Body of pancreas (tissue), 4 donors: Measurements from ENCODE around the gene TMPO. TPM values are rescaled to one million over a fixed set of nuclear protein-coding genes. Genes with fewer than 3 reads are reported as not detected.

Experiments used
- ATAC-seq: fragments of 150-250 bp; one replicate; pipeline ENCODE4 v1.9.1; 2016
- DNase-seq, 4 donors: peaks; one replicate each; pipeline ENCODE4 v3.0.0-alpha.2; 2019
- H3K27ac ChIP-seq, 4 donors: fragments of 200-600 bp; sonication (generic); 1 replicate in 3 of 4; 2 replicates in 1 of 4; pipeline versions ENCODE4 v1.5.1 to v1.6.1; 2016 to 2019; ENCODE audit warnings: mild to moderate bottlenecking in 1 of 4, mixed read lengths in 1 of 4, moderate library complexity in 1 of 4
- H3K27me3 ChIP-seq, 2 donors: fragments of 200-600 bp; sonication (generic); one replicate each; pipeline ENCODE4 v1.6.0; 2016; ENCODE audit warnings: mild to moderate bottlenecking in 1 of 2
- H3K36me3 ChIP-seq, 2 donors: fragments of 200-600 bp; sonication (generic); replicated peaks in 1 of 2; 2 replicates each; pipeline ENCODE4 v1.5.1; 2016; ENCODE audit warnings: low read depth in 2 of 2; ENCODE audit not compliant: insufficient read depth in 1 of 2
- H3K4me1 ChIP-seq: fragments of 200-600 bp; sonication (generic); one replicate; pipeline ENCODE4 v1.6.0; 2016
- H3K4me3 ChIP-seq, 2 donors: fragments of 200-600 bp; sonication (generic); 1 replicate in 1 of 2; 2 replicates in 1 of 2; pipeline ENCODE4 v1.5.1; 2016 to 2019
- H3K9me3 ChIP-seq, 3 donors: fragments of 200-600 bp; sonication (generic); 1 replicate in 2 of 3; 2 replicates in 1 of 3; pipeline ENCODE4 v1.5.1; 2016
- CTCF ChIP-seq, 7 experiments: fragments of 450-650 bp in 4 of 7; fragments of 200-600 bp in 3 of 7; sonication (generic) in 3 of 7; IDR thresholded peaks; one replicate each; pipeline ENCODE4 v1.5.1; 2016 to 2019; ENCODE audit warnings: antibody characterized with exemption in 7 of 7
- POLR2A ChIP-seq, 3 donors: fragments of 450-650 bp; IDR thresholded peaks; one replicate each; pipeline ENCODE4 v1.6.1; 2016; ENCODE audit warnings: antibody characterized with exemption in 3 of 3, mild to moderate bottlenecking in 2 of 3
- WGBS, 2 donors: methylation state at CpG; one replicate each; pipeline ENCODE4 v1.1.5; 2017; 5-methylcytosine and 5-hydroxymethylcytosine counted together
- intact Hi-C: fragments of 100-400 bp; cut with DNase I; formaldehyde crosslinking; loops from one replicate; pipeline ENCODE4 v1.15.1; 2023
- total RNA-seq, 2 donors: library from RNA; depleted of rRNA; stranded (reverse); fragments of >200 nt; gene quantifications; one replicate each; pipeline ENCODE4 v1.1.0, GENCODE V29; 2016

The TMPO gene
- total RNA-seq, 2 donors from 2014 or later, result 84.7 to 94.9 TPM

- intact Hi-C loops, result no loop called here
- Histone ChIP-seq H3K9me3 (no peaks in the 10 kb centered on the region), H3K27ac (no peak overlapping the region), H3K4me1 (peaks cover under 1% of the 10 kb centered on the region), H3K27me3 (no peaks in the 10 kb centered on the region), H3K36me3 (no peaks in the 10 kb centered on the region), H3K4me3 (no peak overlapping the region)
- ATAC-seq (no peak), DNase-seq (no peak)
- no peak for TF ChIP-seq CTCF (IDR thresholded peaks at IDR 0.05)
- no peak for TF ChIP-seq POLR2A (IDR thresholded peaks at IDR 0.05)
- 74 to 76% methylated on average over 5 of the region's 5 CpGs for WGBS, 2 donors
Observed at GRCh38 chr12:98579347-98579746, 64.0 kb downstream of the TMPO start.

GRCh38 chr12:98579835-98580234, 64.4 kb downstream of the TMPO start:
- DNase-seq, result no peak
- Histone ChIP-seq H3K9me3 (no peaks in the 10 kb centered on the region), H3K4me1 (no peaks in the 10 kb centered on the region), H3K27ac (no peak overlapping the region), H3K36me3 (no peaks in the 10 kb centered on the region), H3K4me3 (no peak overlapping the region), H3K27me3 (no peaks in the 10 kb centered on the region)
- ATAC-seq, result no peak
- intact Hi-C loops, result loop anchor here (10.0 kb wide), 1 partner anchor 65 kb away; the partner anchor contains the start of genes APAF1 and IKBIP
- 75 to 80% methylated on average over 3 of the region's 3 CpGs for WGBS, 2 donors
- TF ChIP-seq POLR2A (IDR thresholded peaks at IDR 0.05) (no peak), CTCF (IDR thresholded peaks at IDR 0.05) (no peak)

GRCh38 chr12:98580695-98581094, 65.3 kb downstream of the TMPO start:
- 81 to 89% methylated on average over 5 of the region's 5 CpGs for WGBS, 2 donors
- ATAC-seq, result no peak
- Histone ChIP-seq H3K9me3 (no peaks in the 10 kb centered on the region), H3K4me1 (no peaks in the 10 kb centered on the region), H3K27ac (no peak overlapping the region), H3K4me3 (no peak overlapping the region), H3K36me3 (no peaks in the 10 kb centered on the region), H3K27me3 (no peaks in the 10 kb centered on the region)
- TF ChIP-seq CTCF (IDR thresholded peaks at IDR 0.05) (no peak), POLR2A (IDR thresholded peaks at IDR 0.05) (no peak)
- DNase-seq, result no peak
- intact Hi-C loops, result loop anchor here (10.0 kb wide), 1 partner anchor 64 kb away; the partner anchor contains the start of genes APAF1 and IKBIP

- no peaks in the 10 kb centered on the region for H3K4me1 ChIP-seq
- no peak for DNase-seq
- WGBS, 2 donors, result 71 to 82% methylated on average over 1 of the region's 1 CpG
- H3K27ac ChIP-seq, result no peak overlapping the region
- no peak overlapping the region for H3K4me3 ChIP-seq
- no peaks in the 10 kb centered on the region for H3K9me3 ChIP-seq
- no peak for ATAC-seq
- intact Hi-C loops, result loop anchor here (10.0 kb wide), 1 partner anchor 64 kb away; the partner anchor contains the start of genes APAF1 and IKBIP
- no peaks in the 10 kb centered on the region for H3K27me3 ChIP-seq
- TF ChIP-seq POLR2A (IDR thresholded peaks at IDR 0.05), result no peak
- TF ChIP-seq CTCF (IDR thresholded peaks at IDR 0.05), result no peak
- H3K36me3 ChIP-seq, result no peaks in the 10 kb centered on the region
Observed at GRCh38 chr12:98581101-98581500, 65.7 kb downstream of the TMPO start.

- H3K27ac ChIP-seq, result no peak overlapping the region
- no peaks in the 10 kb centered on the region for H3K27me3 ChIP-seq
- intact Hi-C loops, result loop anchor here (10.0 kb wide), 1 partner anchor 63 kb away; the partner anchor contains the start of genes APAF1 and IKBIP
- no peaks in the 10 kb centered on the region for H3K36me3 ChIP-seq
- ATAC-seq, result no peak
- H3K4me3 ChIP-seq, result no peak overlapping the region
- no peak for DNase-seq
- TF ChIP-seq CTCF (IDR thresholded peaks at IDR 0.05) (no peak), POLR2A (IDR thresholded peaks at IDR 0.05) (no peak)
- H3K4me1 ChIP-seq, result no peaks in the 10 kb centered on the region
- no peaks in the 10 kb centered on the region for H3K9me3 ChIP-seq
- 28 to 32% methylated on average over 6 of the region's 6 CpGs for WGBS, 2 donors
Observed at GRCh38 chr12:98582093-98582492, 66.7 kb downstream of the TMPO start.
